ENCODE data around the gene PRKCD.
A peak's percentile ranks its signal among the peaks of the same experiment; 100 is the strongest.

Gene PRKCD

DNA sequence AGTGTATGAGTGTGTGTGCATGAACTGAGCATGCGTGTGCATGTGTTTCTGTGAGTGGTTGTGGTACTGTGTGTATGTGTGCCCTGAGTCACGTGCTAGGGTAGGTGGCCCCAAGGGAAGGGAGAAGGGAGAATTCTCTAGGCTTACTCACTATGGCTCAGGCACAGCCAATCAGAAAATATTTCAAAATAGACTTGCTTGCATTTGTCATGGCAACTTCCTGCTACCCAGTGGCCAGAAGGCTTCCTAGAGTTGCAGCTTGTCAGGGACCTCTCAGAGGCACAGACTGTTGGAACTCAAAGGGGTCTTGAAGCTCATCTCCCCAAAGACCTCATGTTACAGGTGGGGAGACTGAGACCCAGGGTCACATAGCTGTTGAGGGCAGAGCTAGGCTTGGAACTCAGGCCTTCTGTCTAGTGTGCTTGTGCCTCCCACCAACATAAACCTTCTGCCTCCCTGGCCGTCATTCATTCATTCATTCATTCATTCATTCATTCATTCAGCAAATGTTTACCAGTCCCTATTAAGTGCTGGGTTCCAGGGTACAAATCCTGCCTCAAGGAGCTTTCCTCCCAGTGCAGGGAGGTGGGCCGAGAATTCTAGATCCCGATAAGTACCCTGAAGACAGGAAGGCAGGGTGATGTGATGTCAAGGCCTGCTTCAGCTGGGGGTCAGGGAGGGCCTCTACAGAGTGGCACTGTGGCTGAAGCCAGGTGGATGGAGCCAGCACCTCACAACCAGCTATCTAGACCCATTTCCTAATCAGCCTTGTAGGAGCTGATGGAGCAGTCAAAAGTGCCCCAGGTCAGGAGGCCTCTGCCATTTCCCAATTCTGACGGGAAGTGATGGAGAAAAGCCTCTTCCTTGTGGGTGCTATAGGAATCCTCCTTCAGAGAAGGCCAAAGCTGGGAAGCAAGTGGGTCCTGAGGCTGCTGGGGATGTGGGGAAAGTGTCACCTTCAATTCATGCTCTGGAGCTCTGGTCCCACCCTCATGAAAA, 19.9 kb upstream of the PRKCD start:
- no peak overlapping the region for H3K4me3 ChIP-seq (ENCODE audit: low read depth, low read length)
- TF ChIP-seq MYC (IDR thresholded peaks at IDR 0.05; ENCODE audit: low read depth, low read length) (peak; percentile 63; the same call in 1 of the 2 replicates), POLR2A (IDR thresholded peaks at IDR 0.05; ENCODE audit: extremely low read depth, insufficient read length) (no peak)
- TF ChIP-seq, protein P1, sequence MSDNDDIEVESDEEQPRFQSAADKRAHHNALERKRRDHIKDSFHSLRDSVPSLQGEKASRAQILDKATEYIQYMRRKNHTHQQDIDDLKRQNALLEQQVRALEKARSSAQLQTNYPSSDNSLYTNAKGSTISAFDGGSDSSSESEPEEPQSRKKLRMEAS (IDR thresholded peaks at IDR 0.05; ENCODE audit: low read depth, low read length), result peak; percentile 99
- peak; percentile 92 for DNase-seq (ENCODE audit: low read depth)

DNA sequence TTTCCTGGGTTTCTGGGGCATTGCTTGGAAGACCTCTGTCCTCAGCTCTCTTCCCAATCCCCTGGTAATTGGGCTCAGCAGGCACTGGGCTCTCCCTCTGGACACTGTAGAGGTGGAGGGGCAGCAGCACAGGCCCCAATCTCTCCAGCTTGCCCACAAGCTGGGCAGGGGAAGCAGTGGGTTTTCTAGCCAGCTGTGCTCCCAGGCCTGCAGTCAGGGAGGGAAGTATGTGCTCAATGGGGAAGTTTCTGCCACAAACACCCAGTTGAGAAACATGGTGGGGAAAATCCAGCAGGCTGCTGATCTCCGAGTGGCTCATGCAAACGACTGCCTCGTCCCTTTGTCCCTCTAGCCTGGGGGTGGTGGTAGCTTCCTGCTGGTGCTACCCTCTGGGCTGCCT, 18.0 kb upstream of the PRKCD start:
- DNase-seq (ENCODE audit: low read depth), result peak; percentile 89
- no peak overlapping the region for H3K4me3 ChIP-seq (ENCODE audit: low read depth, low read length)
- TF ChIP-seq, protein P1 (IDR thresholded peaks at IDR 0.05; ENCODE audit: low read depth, low read length), result no peak
- TF ChIP-seq MYC (IDR thresholded peaks at IDR 0.05; ENCODE audit: low read depth, low read length) (no peak), POLR2A (IDR thresholded peaks at IDR 0.05; ENCODE audit: extremely low read depth, insufficient read length) (no peak)
- TF ChIP-seq, protein P2, sequence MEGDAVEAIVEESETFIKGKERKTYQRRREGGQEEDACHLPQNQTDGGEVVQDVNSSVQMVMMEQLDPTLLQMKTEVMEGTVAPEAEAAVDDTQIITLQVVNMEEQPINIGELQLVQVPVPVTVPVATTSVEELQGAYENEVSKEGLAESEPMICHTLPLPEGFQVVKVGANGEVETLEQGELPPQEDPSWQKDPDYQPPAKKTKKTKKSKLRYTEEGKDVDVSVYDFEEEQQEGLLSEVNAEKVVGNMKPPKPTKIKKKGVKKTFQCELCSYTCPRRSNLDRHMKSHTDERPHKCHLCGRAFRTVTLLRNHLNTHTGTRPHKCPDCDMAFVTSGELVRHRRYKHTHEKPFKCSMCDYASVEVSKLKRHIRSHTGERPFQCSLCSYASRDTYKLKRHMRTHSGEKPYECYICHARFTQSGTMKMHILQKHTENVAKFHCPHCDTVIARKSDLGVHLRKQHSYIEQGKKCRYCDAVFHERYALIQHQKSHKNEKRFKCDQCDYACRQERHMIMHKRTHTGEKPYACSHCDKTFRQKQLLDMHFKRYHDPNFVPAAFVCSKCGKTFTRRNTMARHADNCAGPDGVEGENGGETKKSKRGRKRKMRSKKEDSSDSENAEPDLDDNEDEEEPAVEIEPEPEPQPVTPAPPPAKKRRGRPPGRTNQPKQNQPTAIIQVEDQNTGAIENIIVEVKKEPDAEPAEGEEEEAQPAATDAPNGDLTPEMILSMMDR (IDR thresholded peaks at IDR 0.05; ENCODE audit: low read depth, low read length), result no peak

DNA sequence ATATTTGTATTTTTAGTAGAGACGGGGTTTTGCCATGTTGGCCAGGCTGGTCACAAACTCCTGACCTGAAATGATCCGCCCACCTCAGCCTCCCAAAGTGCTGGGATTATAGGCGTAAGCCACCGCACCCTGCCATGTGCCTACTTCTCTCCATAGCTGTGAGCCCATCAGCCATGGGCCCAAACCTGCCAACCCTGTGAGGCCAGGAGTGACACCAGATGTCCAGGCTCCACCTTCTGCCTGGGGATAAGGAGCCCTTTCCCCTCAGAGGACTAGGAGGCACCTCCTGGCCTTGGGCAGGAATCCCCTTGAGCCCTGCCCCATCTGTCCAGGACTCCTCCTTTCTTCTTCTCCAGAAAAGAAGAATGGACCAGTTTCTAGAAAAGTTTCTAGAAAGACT, 16.6 kb upstream of the PRKCD start:
- H3K4me3 ChIP-seq (ENCODE audit: low read depth, low read length), result no peak overlapping the region
- TF ChIP-seq, protein P2 (IDR thresholded peaks at IDR 0.05; ENCODE audit: low read depth, low read length), result no peak
- no peak for DNase-seq (ENCODE audit: low read depth)

DNA sequence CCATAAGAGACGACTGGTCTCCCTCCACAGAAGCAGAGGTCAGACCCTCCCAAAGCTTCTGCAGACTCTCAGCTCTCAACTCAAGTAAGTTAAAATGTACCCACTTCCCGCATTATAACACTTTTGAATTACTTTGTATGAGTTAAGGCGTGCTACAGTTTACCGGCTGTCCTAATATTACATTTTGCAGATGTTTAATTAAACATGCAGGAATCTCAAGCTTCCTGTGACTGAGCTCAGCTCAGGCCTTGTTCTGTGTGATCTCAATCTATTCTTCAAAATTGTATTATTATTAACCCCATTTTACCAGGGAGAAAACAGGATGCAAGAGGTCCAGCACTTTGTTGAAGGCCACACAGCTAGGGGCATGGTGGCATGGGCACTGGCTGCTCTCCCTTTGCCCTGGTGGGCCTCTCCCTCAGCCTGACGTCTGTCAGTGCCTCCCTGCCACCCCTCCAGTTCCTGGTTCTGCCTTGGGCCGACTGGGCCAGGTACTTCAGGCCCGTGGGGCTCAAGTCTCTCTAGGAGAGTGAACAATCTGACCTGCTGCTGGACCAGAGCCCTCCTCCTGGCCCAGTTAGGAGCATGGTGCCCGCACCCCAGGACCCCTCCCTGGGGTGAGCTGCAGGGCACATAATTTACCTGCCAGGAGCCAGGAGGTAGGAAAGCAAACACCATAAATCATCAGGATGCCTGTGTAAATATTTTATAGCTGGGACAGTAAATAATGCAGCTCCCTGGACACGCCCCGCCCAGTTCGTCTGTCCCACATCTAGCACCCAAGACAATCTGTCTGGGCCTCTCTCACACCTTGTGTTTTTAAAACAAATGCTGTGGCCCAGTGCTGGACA, 15.9 kb upstream of the PRKCD start:
- H3K4me3 ChIP-seq (ENCODE audit: low read depth, low read length), result no peak overlapping the region
- TF ChIP-seq, protein P1 (IDR thresholded peaks at IDR 0.05; ENCODE audit: low read depth, low read length), result no peak
- TF ChIP-seq, protein P2 (IDR thresholded peaks at IDR 0.05; ENCODE audit: low read depth, low read length), result no peak
- TF ChIP-seq POLR2A (IDR thresholded peaks at IDR 0.05; ENCODE audit: extremely low read depth, insufficient read length), result no peak
- TF ChIP-seq MYC (IDR thresholded peaks at IDR 0.05; ENCODE audit: low read depth, low read length), result no peak
- DNase-seq (ENCODE audit: low read depth), result no peak

DNA sequence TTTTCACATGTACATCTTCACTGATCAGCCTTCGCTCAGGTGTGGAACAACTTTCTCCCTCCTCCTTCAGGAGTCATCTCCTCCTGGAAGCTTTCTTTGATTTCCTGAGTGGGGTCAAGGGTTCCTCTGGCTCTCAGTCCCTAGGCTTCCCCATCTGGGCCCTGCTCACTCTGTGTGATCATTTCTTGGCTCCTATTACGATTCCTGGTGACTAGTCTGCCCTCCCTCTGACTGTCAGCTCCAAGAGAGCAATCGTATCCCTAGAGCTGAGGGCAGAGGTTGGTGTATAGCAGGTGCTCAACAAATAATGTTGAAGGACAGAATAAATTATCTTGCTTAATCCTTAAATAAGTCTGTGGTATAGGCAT, 15.3 kb upstream of the PRKCD start:
- no peak for DNase-seq (ENCODE audit: low read depth)
- H3K4me3 ChIP-seq (ENCODE audit: low read depth, low read length), result no peak overlapping the region
- TF ChIP-seq MYC (IDR thresholded peaks at IDR 0.05; ENCODE audit: low read depth, low read length), result no peak
- TF ChIP-seq POLR2A (IDR thresholded peaks at IDR 0.05; ENCODE audit: extremely low read depth, insufficient read length), result no peak
- TF ChIP-seq, protein P2 (IDR thresholded peaks at IDR 0.05; ENCODE audit: low read depth, low read length), result no peak
- TF ChIP-seq, protein P1 (IDR thresholded peaks at IDR 0.05; ENCODE audit: low read depth, low read length), result no peak

Data from NB4 (cell line).